Kidney epithelial cell (primary cell): Measurements from ENCODE around the gene SERF1B. TPM values are rescaled to one million over a fixed set of nuclear protein-coding genes. Genes with fewer than 3 reads are reported as not detected.
"Not testable (repeated sequence)": the region's sequence is repeated elsewhere in the genome, so short reads cannot be mapped to it uniquely, and the experiment has no call there.

Experiments
- DNase-seq: peaks from one replicate; pipeline ENCODE4 v3.0.0-alpha.2; 2010; ENCODE audit warnings: low read depth
- H3K27me3 ChIP-seq: 2 replicates; pipeline ENCODE4 v1.6.0; 2011; ENCODE audit warnings: low read length; ENCODE audit not compliant: control insufficient read depth, insufficient read depth
- H3K36me3 ChIP-seq: 2 replicates; pipeline ENCODE4 v1.5.1; 2011; ENCODE audit warnings: low read length; ENCODE audit not compliant: control insufficient read depth, insufficient read depth
- H3K4me3 ChIP-seq: 2 replicates; pipeline ENCODE4 v1.5.1; 2011; ENCODE audit warnings: low read depth, mild to moderate bottlenecking, control low read depth, low read length
- total RNA-seq: library from RNA; depleted of rRNA; stranded (reverse); fragments of >200 nt; gene quantifications from 2 replicates; pipeline ENCODE4 v1.2.3, GENCODE V29; 2015

SERF1B gene
- 56.0 and 60.4 TPM in 2 replicates for total RNA-seq

GRCh38 chr5:70025106-70025844, at the start of gene SERF1B:
Gene SERF1B (plus strand): TSS chr5:70025251. CDS start chr5:70025452, 201 bp downstream.
- DNase-seq, H3K4me3 ChIP-seq, H3K36me3 ChIP-seq: not testable (repeated sequence)

GRCh38 chr5:69991713-69992112, 33.3 kb upstream of the SERF1B start:
- not testable (repeated sequence) for H3K27me3 ChIP-seq, H3K36me3 ChIP-seq, H3K4me3 ChIP-seq, DNase-seq

More at GRCh38 chr5:70025106-70025844, at the start of gene SERF1B:
- H3K27me3 ChIP-seq, result not testable (repeated sequence)

GRCh38 chr5:69995535-69995934, 29.5 kb upstream of the SERF1B start:
- DNase-seq, H3K4me3 ChIP-seq, H3K27me3 ChIP-seq: not testable (repeated sequence)

GRCh38 chr5:70020660-70021059, 4.4 kb upstream of the SERF1B start:
- H3K4me3 ChIP-seq, DNase-seq, H3K36me3 ChIP-seq, H3K27me3 ChIP-seq: not testable (repeated sequence)

More at GRCh38 chr5:69995535-69995934, 29.5 kb upstream of the SERF1B start:
- not testable (repeated sequence) for H3K36me3 ChIP-seq

- DNase-seq, result not testable (repeated sequence)
Observed at GRCh38 chr5:70025845-70026145, 744 bp downstream of the SERF1B start.

GRCh38 chr5:70031204-70031603, 6.2 kb downstream of the SERF1B start:
- H3K4me3 ChIP-seq, DNase-seq, H3K36me3 ChIP-seq, H3K27me3 ChIP-seq: not testable (repeated sequence)

More at GRCh38 chr5:70025845-70026145, 744 bp downstream of the SERF1B start:
- not testable (repeated sequence) for H3K4me3 ChIP-seq, H3K36me3 ChIP-seq, H3K27me3 ChIP-seq

- H3K36me3 ChIP-seq, DNase-seq, H3K4me3 ChIP-seq, H3K27me3 ChIP-seq: not testable (repeated sequence)
Observed at GRCh38 chr5:70041411-70041810, 16.4 kb downstream of the SERF1B start.

GRCh38 chr5:70049790-70050142, 24.7 kb downstream of the SERF1B start:
- not testable (repeated sequence) for H3K27me3 ChIP-seq, H3K4me3 ChIP-seq, H3K36me3 ChIP-seq, DNase-seq

- not testable (repeated sequence) for DNase-seq, H3K27me3 ChIP-seq, H3K4me3 ChIP-seq, H3K36me3 ChIP-seq
Observed at GRCh38 chr5:70056289-70056942, 31.4 kb downstream of the SERF1B start.

- H3K36me3 ChIP-seq, H3K4me3 ChIP-seq, H3K27me3 ChIP-seq, DNase-seq: not testable (repeated sequence)
Observed at GRCh38 chr5:70057140-70057539, 32.1 kb downstream of the SERF1B start.

GRCh38 chr5:70077632-70078031, 52.6 kb downstream of the SERF1B start:
- not testable (repeated sequence) for H3K27me3 ChIP-seq, H3K36me3 ChIP-seq, DNase-seq, H3K4me3 ChIP-seq

- H3K4me3 ChIP-seq, H3K27me3 ChIP-seq, H3K36me3 ChIP-seq, DNase-seq: not testable (repeated sequence)
Observed at GRCh38 chr5:70088907-70089464, 63.9 kb downstream of the SERF1B start.

- not testable (repeated sequence) for H3K4me3 ChIP-seq, DNase-seq, H3K36me3 ChIP-seq, H3K27me3 ChIP-seq
Observed at GRCh38 chr5:70091776-70092175, 66.7 kb downstream of the SERF1B start.
